Measurements from ENCODE around the gene FUT1. TPM values are rescaled to one million over a fixed set of nuclear protein-coding genes. Genes with fewer than 3 reads are reported as not detected.

Gene FUT1
- total RNA-seq, 4 donors from 2014 or later: 1.7 to 3.0 (median 2.0) TPM

DNA sequence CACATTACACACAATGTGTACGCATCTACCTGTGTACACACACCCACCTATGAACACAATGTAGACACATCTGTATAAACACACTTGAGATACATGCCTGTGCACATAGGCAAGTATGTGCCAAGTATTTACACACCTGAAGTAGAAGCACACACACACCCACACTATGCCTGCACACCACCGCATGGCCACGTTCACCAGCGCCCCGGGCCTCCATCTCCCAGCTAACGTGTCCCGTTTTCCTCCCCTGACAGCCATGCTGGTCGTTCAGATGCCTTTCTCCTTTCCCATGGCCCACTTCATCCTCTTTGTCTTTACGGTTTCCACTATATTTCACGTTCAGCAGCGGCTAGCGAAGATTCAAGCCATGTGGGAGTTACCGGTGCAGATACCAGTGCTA lies 49.7 kb downstream of the FUT1 start:
- WGBS, 2 donors: 93% methylated on average over 13 of the region's 13 CpGs

DNA sequence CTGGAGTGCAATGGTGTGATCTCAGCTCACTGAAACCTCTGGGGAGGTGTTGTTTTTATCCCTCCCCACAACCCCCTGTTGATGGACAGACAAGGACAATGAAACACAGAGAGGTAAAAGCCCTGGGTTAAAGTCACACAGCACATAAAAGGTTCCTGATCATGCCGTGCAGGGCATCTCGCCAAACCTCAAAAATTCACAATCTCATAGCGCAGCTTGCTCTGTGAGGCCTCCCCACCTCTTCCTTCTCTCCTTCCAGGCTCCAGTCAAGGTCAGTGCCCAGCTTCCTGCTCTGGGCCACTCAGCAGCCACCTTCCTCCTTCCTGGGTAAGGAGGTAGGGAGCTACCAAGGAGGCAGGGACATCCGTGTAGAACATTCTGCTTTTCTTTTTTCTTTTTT lies 54.4 kb downstream of the FUT1 start:
- Histone ChIP-seq H3K36me3 (no peaks in the 10 kb centered on the region), H3K27me3 (no peaks in the 10 kb centered on the region), H3K4me1 (peaks cover 10 to 12% of the 10 kb centered on the region in 2 donors), H3K27ac (no peak overlapping the region), H3K9me3 (no peaks in the 10 kb centered on the region), H3K4me3 (replicated peaks in 1 of 3) (no peak overlapping the region)
- WGBS, 2 donors: 62 to 68% methylated on average over 4 of the region's 4 CpGs
- DNase-seq: no peak
- intact Hi-C loops (cut with DNase I): no loop called here
- TF ChIP-seq POLR2A (IDR thresholded peaks at IDR 0.05) (no peak), CTCF (IDR thresholded peaks at IDR 0.05) (no peak)

More for the DNA sequence above, 49.7 kb downstream of the FUT1 start:
- Histone ChIP-seq H3K9me3 (no peaks in the 10 kb centered on the region), H3K4me1 (no peaks in the 10 kb centered on the region), H3K27ac (no peak overlapping the region), H3K36me3 (no peaks in the 10 kb centered on the region), H3K27me3 (no peaks in the 10 kb centered on the region), H3K4me3 (replicated peaks in 1 of 3) (no peak overlapping the region)
- intact Hi-C loops (cut with DNase I): no loop called here
- DNase-seq: no peak
- TF ChIP-seq POLR2A (IDR thresholded peaks at IDR 0.05): no peak
- TF ChIP-seq CTCF (IDR thresholded peaks at IDR 0.05): no peak

Small RNAs within 50 kb of the gene (small RNA-seq; reads per million reads assigned to genes)
- gene RNU6-317P: not detected

Other genes starting within 250 kb of the FUT1 start
- gene LMTK3, start 240.8 kb downstream of the FUT1 start, total RNA-seq: 1 to 10 TPM; 3.0 to 7.1 (median 4.6) TPM
- gene SULT2B1, start 200.5 kb downstream of the FUT1 start, total RNA-seq: under 1 TPM in 3 of 4 donors, not detected in 1; 0.54 to 0.88 (median 0.78) TPM
- gene SPACA4, start 145.9 kb downstream of the FUT1 start, total RNA-seq: under 1 TPM in 1 of 4 donors, not detected in 3; 0.67 TPM
- gene FAM83E, start 137.6 kb downstream of the FUT1 start, total RNA-seq: not detected
- gene RPL18, start 133.5 kb downstream of the FUT1 start, total RNA-seq: 1,000 to 10,000 TPM; 1,845 to 2,426 (median 1,951) TPM
- gene SPHK2, start 133.1 kb downstream of the FUT1 start, total RNA-seq: 10 to 100 TPM; 17.1 to 45.4 (median 31.4) TPM
- gene DBP, start 115.3 kb downstream of the FUT1 start, total RNA-seq: 10 to 100 TPM; 18.9 to 32.8 (median 25.1) TPM
- 10 to 100 TPM in 1 of 4 donors, 1 to 10 TPM in 3; 4.6 to 13.4 (median 6.3) TPM for gene CA11, start 106.5 kb downstream of the FUT1 start, total RNA-seq
- 1 to 10 TPM in 1 of 4 donors, under 1 TPM in 2, not detected in 1; 0.45 to 1.2 (median 0.78) TPM for gene NTN5, start 79.6 kb downstream of the FUT1 start, total RNA-seq
- gene FUT2, start 56.7 kb downstream of the FUT1 start, total RNA-seq: 1 to 10 TPM in 1 of 4 donors, under 1 TPM in 1, not detected in 2; 0.27 to 1.3 TPM
- gene MAMSTR, start 32.9 kb downstream of the FUT1 start, total RNA-seq: under 1 TPM in 3 of 4 donors, not detected in 1; 0.29 to 0.67 (median 0.54) TPM
- gene RASIP1, start 12.0 kb downstream of the FUT1 start, total RNA-seq: 10 to 100 TPM in 2 of 4 donors, 1 to 10 TPM in 2; 9.7 to 25.8 (median 14.0) TPM
- gene IZUMO1, start 5.7 kb downstream of the FUT1 start, total RNA-seq: 1 to 10 TPM in 2 of 4 donors, not detected in 2; 1.1 TPM
- gene FGF21, start 2.9 kb upstream of the FUT1 start, total RNA-seq: not detected
- 10 to 100 TPM; 35.4 to 52.8 (median 45.9) TPM for gene BCAT2, start 58.4 kb upstream of the FUT1 start, total RNA-seq
- gene HSD17B14, start 83.8 kb upstream of the FUT1 start, total RNA-seq: 10 to 100 TPM; 11.9 to 46.8 (median 22.2) TPM
- 10 to 100 TPM; 15.2 to 21.8 (median 19.0) TPM for gene PLEKHA4, start 116.0 kb upstream of the FUT1 start, total RNA-seq
- gene PPP1R15A, start 119.8 kb upstream of the FUT1 start, total RNA-seq: 10 to 100 TPM; 18.7 to 31.7 (median 24.2) TPM
- under 1 TPM in 1 of 4 donors, not detected in 3; 0.27 TPM for gene TULP2, start 146.1 kb upstream of the FUT1 start, total RNA-seq
- gene NUCB1, start 147.7 kb upstream of the FUT1 start, total RNA-seq: 100 to 1,000 TPM; 267 to 424 (median 371) TPM
- gene DHDH, start 181.1 kb upstream of the FUT1 start, total RNA-seq: not detected
- gene BAX, start 202.2 kb upstream of the FUT1 start, total RNA-seq: 10 to 100 TPM; 28.2 to 74.4 (median 41.2) TPM
- over 10,000 TPM in 1 of 4 donors, 1,000 to 10,000 TPM in 3; 5,748 to 12,335 (median 7,175) TPM for gene FTL, start 212.7 kb upstream of the FUT1 start, total RNA-seq
- 10 to 100 TPM; 17.9 to 33.2 (median 23.9) TPM for gene GYS1, start 240.7 kb upstream of the FUT1 start, total RNA-seq
- gene RUVBL2, start 241.2 kb upstream of the FUT1 start, total RNA-seq: 100 to 1,000 TPM in 3 of 4 donors, 10 to 100 TPM in 1; 80.5 to 131 (median 118) TPM